ENCODE data around the gene PLCL2.

The PLCL2 gene

DNA sequence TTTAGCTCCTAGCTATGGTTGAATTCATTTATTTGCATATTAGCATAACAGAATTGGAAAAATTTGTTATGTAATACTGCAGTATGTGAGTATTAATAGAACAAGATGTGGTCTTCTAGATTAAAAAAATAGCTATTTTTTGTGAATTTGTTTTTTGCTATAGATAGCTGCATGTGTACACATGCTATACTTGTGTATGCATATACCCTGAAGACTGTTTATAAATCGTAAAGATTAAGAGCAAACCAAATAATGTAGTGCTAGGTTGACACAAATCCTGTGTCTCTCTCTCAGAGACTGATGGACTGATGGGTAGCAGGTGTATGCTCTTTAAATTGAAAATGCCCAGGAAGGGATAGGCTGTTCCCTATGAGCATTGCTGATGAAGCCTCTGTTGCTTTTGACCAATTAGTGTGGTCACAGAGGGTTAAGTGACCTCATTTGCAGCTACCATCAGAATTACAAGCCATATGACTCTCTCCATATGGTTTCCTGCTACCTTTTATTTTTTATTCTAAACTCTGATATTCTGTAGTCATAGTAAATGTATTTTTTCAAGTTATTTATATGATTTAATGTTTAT lies 9.0 kb downstream of the PLCL2 start:
- no peak for DNase-seq (ENCODE audit: low spot score)

DNA sequence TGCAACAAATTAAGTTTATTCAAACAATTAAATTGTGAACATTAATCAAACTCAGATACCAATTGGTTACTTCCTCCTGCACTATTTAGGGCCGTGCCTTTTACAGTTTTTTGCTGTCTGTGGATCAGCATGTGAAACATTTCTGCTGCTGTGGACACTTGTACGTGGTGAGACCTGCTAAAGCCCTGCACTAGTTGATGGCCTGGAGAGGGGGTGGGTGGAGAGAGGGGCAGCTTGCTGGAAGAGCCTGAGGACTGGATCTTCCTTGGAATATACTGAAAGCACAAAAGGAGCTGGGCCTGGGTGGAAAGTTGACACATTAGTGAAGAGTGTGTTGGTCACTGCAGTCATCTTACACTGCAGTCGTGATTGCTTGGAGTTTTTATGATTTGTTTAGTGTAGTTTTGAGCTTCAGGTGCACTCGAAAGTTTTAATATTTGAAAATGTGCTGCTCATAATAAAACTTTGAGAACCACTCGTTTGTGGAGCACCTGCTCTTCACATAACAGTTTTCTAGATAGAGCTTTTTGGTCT lies 11.4 kb downstream of the PLCL2 start:
- DNase-seq (ENCODE audit: low spot score): no peak

DNA sequence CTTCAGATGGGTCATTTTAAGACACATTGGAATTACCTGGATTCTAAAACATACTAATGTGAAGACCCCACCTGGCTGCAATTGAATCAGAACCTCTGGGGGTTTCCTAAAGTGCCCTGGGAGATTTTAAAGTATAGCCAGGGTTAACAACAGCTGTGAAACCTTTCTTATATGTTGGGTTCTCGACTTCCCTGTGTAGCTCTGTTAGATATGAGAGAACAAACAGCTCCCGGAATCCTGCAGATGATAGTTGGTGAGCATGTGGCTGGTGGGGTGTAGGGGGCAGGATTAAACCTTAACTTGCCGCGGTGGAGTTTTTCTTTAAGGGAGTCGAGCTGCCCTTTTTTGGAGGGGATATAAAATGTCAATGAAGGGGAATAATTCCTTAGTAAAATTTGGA lies 12.1 kb downstream of the PLCL2 start:
- DNase-seq (ENCODE audit: low spot score): no peak

DNA sequence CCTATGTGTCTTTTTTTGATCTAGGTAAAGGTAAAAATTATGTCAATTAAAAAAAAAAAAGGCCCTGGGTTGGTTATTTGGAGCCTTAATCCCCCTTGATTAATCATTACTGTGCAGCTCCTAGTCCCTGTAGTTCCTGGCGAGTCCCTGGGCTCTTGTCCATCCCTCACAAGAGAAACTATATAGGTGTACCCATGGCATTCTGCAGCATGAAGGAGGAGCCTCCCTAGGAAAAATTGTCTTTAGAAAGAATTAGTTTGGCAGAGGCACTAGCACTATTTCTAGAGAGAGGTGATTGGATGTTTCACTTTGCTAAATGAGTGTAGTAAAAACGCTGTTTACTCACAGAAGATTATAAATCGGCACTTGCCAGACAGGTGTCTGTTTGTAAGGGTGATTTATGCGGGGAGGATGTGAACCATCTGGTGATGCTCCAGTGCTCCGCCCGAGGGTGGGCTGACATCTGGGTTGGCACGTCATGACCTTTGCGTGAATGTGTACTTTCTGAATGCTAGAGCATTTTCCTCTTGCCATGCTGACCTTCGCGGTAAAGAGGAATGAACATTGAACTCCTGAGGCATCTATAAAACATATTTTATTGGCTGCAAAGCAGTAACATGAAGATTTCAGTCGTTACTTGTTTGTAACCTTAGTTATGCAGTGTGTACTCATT lies 12.6 kb downstream of the PLCL2 start:
- DNase-seq (ENCODE audit: low spot score): peak; percentile 52

GRCh38 chr3:16898595-16899395 lies 14.0 kb downstream of the PLCL2 start:
- DNase-seq (ENCODE audit: low spot score): no peak

DNA sequence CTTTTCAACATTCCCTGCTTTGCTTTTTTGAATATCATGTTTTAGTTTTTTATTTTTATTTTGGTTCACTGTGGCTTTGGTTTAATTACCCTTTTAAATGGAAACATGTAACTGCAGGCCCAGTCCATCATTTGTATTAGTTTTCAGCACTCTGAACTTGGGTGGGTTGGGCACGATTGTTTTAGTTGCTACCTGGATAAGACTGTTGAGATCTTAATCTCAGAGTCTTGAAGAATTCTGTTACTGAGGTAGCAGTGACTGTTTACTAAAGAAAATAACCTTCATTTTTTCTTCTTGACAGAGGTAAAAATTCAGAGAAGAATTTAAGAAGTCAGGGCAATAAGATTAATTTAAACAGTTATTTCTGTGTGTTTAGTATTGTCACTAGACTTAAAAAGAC lies 15.2 kb downstream of the PLCL2 start:
- DNase-seq (ENCODE audit: low spot score): no peak

DNA sequence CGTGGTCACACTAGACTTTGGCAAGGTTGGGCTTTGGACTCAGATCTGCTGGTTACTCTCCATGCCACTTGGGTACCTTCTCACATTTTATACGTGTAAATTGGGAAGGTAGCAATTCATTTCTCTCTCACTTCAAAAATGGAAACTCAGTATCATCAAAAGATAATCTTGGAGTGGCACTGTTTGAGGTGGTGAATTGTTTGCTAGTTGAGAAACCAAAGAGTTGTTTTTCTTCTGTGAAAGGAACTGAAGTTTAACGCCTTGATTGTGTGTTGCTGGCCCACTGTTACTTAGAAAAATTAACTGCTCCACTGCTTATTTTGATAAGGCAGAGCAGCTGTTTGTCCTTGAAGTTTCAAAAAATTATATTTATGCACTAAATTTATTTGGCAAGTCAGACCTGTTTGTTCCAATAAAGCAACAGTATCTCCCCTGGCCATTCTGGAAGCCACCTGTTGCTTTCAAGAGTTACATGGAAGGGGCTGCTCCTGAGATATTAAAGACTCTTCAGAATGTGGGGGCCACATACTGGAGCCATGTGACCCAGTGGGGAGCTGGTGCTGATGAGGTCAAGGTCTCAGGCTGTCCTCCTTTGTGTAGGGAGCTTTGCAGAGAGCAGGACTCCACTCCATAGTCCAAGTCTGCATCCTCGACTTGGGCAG lies 16.2 kb downstream of the PLCL2 start:
- DNase-seq (ENCODE audit: low spot score): no peak

DNA sequence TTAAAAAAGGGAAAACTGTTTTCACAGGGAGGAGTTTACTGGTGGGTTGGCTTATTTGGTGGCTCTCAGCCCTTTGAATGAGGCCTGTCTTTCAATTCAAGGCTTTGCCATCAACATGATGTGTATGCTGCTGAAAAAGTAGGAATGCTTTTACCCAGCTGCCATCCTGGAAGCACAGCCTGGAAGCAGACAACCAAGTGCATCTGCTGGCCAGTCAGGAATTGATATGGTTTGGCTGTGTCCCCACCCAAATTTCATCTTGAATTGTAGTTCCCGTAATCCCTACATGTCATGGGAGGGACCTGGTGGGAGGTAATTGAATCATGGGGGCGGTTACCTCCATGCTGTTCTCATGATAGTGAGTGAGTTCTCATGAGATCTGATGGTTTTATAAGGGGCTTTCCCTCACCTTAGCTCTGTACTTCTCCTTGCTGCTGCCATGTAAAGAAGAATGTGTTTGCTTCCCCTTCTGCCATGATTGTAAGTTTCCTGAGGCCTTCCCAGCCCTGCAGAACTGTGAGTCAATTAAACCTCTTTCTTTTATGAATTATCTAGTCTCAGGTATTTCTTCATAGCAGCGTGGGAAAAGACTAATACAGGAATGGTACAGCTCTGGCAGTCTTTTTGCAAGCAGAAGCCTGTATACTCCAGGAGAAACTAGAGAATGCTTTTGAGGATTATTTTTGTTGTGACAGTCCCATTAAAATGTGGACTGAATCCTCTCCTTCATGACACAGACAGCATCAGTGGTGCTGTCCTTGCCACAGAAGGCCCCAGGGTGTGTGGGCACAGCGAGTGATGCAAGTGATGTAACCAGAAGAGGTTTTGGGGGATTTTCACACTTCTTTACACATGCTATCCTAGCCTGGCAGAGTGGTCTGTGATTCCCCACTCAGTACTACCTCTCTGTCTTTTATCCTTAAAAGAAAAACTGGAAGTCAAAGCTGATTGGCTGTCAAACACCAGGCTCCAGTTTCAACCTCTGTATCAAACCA lies 20.0 kb downstream of the PLCL2 start:
- no peak for DNase-seq (ENCODE audit: low spot score)

DNA sequence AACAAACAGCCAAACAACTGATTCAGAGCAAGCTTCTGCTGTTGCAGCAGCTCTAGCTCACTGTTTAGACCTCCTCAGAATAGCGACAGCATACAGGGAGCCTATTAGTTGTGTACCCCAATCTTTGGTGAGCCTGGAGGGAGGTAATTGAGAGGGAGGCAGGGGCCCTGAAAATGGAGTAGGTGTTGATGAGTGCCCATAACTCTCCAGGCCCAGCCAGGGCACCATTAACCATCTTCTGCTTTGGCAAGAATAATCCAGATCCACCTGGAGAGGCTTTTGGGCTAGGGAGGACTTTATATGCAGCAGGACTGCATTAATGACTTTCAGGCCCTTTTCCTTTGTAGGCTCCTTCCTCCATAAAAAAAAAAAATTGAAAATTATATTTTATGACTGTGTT lies 20.9 kb downstream of the PLCL2 start:
- no peak for DNase-seq (ENCODE audit: low spot score)

DNA sequence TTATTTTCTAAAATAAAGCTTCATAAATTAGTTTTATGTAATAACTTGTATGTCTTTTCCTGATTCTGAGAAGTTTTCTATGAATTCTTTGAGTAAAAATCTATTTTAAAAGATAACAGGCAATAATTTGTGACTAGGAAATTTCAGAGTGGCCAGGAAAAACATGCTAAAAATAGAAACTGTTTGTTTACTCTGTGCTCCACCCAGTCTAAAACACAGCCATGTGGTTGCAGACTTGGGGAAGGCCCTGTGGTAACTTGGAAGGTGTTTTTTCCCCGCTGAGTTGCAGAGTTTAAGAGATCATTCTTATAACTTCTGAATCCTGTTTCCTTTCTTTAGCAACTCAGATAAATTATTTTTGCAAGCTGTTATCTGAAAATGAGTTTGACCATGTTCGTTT lies 21.9 kb downstream of the PLCL2 start:
- DNase-seq (ENCODE audit: low spot score): no peak

DNA sequence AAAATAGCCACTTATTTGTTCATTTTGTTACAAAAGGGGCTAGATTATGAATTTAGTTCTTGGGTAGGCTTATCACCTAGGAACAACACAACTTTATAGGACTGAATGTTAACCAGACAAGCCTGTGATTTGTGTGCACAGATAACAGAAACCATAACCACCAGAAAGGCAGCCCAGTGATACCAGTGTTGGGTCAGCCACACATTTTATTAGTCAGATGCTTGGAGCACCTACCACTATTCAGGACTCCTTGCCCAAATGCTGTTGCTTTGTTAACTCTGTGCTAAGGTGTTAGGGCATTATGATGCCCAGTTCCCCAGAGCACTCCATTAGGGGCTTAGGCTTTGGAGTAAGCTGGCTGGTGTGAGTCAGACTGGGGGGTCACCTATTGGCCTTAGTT lies 22.5 kb downstream of the PLCL2 start:
- DNase-seq (ENCODE audit: low spot score): no peak

GRCh38 chr3:16908016-16908807 lies 23.5 kb downstream of the PLCL2 start:
- no peak for DNase-seq (ENCODE audit: low spot score)

- no peak for DNase-seq (ENCODE audit: low spot score)
Observed at GRCh38 chr3:16908896-16909295, 24.1 kb downstream of the PLCL2 start.

DNA sequence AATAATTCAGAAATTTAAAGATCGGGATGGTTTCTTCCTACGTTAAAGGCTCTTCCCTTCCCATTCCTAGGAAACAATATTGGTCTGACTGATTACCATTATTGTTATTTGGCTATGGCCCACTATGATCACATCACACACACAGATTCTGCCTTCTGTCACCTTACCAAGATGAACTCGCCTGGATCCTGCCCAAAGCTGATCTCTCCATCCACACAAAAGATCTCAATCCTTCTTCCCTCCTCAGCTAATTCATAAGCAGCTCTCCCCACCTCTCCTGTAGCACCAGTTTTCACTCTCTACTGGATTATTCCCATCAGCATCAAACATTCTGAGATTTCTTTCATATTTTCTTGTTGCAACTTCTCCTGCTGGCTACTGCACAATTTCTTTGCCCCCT lies 25.0 kb downstream of the PLCL2 start:
- DNase-seq (ENCODE audit: low spot score): no peak

DNA sequence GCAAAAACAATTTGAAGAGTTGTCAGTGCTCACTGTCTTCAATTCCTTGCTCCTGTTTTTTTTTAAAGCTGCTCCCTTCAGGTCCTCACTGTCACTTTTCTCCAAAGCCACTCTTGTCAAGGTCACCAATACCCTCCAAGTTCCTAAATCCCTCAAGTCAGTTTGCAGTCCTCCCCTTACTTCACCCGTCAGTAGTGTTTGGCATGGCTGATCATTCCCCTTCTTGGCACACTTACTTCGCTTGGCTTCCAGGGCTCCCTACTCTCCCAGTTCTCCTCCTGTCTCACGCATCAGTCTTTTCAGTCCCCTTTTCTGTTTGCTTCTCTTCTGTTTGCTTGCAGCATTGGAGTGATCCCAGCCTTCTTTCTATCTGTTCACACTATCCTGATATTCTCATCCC lies 25.5 kb downstream of the PLCL2 start:
- DNase-seq (ENCODE audit: low spot score): no peak

DNA sequence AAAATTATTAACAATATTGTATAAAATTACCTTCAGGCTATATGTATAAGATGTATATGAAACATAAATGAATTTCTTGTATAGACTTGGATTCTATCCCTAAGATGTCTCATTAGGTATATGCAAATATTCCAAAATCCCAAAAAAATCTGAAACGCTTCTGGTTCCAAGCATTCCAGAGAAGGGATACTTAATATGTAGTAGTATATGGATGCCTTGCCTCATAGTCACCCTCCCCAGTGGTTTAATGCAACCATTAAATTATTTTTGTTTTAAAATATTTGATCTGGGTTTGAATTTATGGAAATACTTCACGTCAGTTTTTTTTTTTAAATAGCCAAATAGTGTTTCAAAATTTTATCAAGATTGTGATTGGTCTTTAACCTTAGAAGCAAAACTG lies 27.2 kb downstream of the PLCL2 start:
- no peak for DNase-seq (ENCODE audit: low spot score)

DNA sequence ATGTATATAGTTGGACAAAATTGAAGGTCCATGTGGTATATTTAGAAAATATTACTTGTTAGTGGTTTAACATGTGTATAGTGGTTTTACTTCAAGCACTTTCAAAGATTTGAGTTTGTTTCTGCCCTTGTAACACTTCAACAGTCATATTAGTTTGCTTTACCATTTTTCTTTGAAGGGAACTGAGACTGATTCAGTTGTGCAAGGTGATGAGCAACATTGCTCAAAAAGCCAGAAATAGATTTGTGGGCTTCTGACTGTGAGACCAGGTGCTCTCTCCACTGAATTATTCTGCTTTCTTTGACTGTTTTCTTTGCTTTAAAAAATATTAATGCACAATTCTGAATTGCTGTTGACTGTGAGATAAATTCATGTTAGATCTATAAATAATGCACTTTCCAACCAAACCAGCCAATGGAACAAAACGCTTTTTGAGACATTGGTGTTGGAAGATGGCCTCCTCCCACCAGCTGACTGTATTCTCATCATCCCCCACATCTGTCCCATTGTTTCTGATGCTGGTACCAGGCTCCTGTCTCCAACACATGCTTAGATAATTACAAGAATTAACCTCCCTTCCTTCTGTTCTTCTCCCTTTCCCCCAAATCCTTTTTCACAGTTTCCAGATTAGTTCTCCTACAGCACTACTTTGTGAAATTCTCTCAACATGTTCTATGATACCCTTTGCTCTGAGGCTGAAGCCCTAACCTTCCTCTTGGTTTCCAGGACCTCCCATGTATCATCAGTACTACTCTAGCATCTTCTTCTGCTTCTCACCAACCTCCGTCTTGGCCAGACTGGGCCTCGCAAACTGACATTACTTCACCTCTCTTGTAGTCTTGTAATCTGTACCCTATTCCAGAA lies 27.9 kb downstream of the PLCL2 start:
- DNase-seq (ENCODE audit: low spot score): no peak

DNA sequence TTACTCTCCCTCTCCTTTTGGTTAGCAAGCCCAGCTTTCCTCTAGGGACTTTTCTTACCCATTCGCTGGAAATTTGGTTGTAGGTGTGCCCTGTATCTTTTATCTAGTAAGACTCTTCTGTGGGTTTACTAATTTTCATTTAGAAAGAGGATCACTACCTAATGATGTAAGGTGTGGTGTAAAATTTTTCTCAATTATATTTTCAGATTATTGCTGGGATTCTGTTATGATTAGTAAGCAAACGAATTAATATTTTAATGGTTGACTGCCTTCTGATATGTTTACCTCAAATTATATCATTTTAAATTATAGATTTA lies 28.5 kb downstream of the PLCL2 start:
- DNase-seq (ENCODE audit: low spot score): no peak

GRCh38 chr3:16916840-16917239 lies 32.1 kb downstream of the PLCL2 start:
- DNase-seq (ENCODE audit: low spot score): no peak

Measured in D341Med (cell line).